ENCODE data around the gene SHQ1.

DNA sequence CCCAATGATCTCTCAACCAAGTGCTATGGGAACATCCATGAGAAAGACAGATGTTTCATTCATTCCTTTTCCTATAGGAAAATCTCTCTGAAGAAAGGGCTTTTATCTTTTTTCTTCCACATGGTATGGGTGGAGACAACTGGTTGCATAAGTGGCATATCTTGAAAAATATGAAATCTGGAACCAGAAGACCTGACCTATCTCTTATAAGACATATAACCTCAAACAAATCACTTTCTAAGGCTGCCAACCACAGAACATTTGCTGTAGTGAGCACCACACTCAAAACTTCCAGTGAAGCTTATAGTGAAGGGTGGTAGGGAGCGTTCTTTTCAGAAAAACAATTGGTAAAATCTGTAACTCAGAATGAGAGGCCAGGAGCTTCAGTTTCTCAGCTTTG, 58.5 kb downstream of the SHQ1 start:
- TF ChIP-seq, protein P1, sequence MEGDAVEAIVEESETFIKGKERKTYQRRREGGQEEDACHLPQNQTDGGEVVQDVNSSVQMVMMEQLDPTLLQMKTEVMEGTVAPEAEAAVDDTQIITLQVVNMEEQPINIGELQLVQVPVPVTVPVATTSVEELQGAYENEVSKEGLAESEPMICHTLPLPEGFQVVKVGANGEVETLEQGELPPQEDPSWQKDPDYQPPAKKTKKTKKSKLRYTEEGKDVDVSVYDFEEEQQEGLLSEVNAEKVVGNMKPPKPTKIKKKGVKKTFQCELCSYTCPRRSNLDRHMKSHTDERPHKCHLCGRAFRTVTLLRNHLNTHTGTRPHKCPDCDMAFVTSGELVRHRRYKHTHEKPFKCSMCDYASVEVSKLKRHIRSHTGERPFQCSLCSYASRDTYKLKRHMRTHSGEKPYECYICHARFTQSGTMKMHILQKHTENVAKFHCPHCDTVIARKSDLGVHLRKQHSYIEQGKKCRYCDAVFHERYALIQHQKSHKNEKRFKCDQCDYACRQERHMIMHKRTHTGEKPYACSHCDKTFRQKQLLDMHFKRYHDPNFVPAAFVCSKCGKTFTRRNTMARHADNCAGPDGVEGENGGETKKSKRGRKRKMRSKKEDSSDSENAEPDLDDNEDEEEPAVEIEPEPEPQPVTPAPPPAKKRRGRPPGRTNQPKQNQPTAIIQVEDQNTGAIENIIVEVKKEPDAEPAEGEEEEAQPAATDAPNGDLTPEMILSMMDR (IDR thresholded peaks at IDR 0.05; ENCODE audit: insufficient read depth, low read length): no peak
- TF ChIP-seq POLR2AphosphoS5 (IDR thresholded peaks at IDR 0.05; ENCODE audit: low read depth) (no peak), GABPA (IDR thresholded peaks at IDR 0.05; ENCODE audit: low read depth) (no peak), SPI1 (IDR thresholded peaks at IDR 0.05; ENCODE audit: borderline replicate concordance, low read depth) (no peak)
